A673 (cell line): Measurements from ENCODE around the gene CNOT1. TPM values are rescaled to one million over a fixed set of nuclear protein-coding genes. Genes with fewer than 3 reads are reported as not detected.

Experiments
- BruUV-seq: library from RNA; stranded (reverse); fragments of 400-500 nt; replicated peaks from 2 replicates; lab custom pipeline; 2021; lab: Mats Ljungman, UMichigan
- CTCF ChIA-PET: fragments of 300-600 bp; sonication (Branson Sonifier 250); formaldehyde crosslinking; loops from one replicate; lab custom pipeline; 2022; ENCODE audit warnings: antibody characterized with exemption; lab: Charles Lee
- POLR2A ChIA-PET: fragments of 300-600 bp; sonication (Branson Sonifier 250); formaldehyde crosslinking; loops from one replicate; lab custom pipeline; 2022; ENCODE audit warnings: antibody characterized with exemption; ENCODE audit not compliant: low non-redundant PET; lab: Charles Lee
- DNase-seq: peaks from one replicate; pipeline ENCODE4 v3.0.0-alpha.2; 2015; ENCODE audit warnings: low spot score
- H3K27ac ChIP-seq: fragments of 200-600 bp; sonication (generic); 2 replicates; pipeline ENCODE4 v1.5.1; 2016; ENCODE audit warnings: mixed run types, low read depth, mild to moderate bottlenecking, mixed read lengths, antibody characterized with exemption, low read length; ENCODE audit not compliant: poor library complexity, severe bottlenecking
- H3K27me3 ChIP-seq: fragments of 200-600 bp; sonication (generic); replicated peaks from 2 replicates; pipeline ENCODE4 v1.6.1; 2017; ENCODE audit warnings: mixed run types, low read depth, mild to moderate bottlenecking, mixed read lengths, antibody characterized with exemption, low read length; ENCODE audit not compliant: insufficient read depth, poor library complexity
- H3K36me3 ChIP-seq: fragments of 200-600 bp; sonication (generic); 2 replicates; pipeline ENCODE4 v1.6.1; 2016; ENCODE audit warnings: mixed run types, mild to moderate bottlenecking, mixed read lengths, antibody characterized with exemption, low read length; ENCODE audit not compliant: insufficient read depth, poor library complexity, severe bottlenecking
- H3K4me1 ChIP-seq: fragments of 200-600 bp; sonication (generic); 2 replicates; pipeline ENCODE4 v1.6.1; 2017; ENCODE audit warnings: mixed run types, mild to moderate bottlenecking, mixed read lengths, antibody characterized with exemption, low read length; ENCODE audit not compliant: insufficient read depth, poor library complexity, severe bottlenecking
- H3K4me3 ChIP-seq: fragments of 200-600 bp; sonication (generic); 2 replicates; pipeline ENCODE4 v1.5.1; 2016; ENCODE audit warnings: low read depth, mixed run types, mild to moderate bottlenecking, mixed read lengths, low read length; ENCODE audit not compliant: poor library complexity, severe bottlenecking
- H3K9me3 ChIP-seq: fragments of 200-600 bp; sonication (generic); 2 replicates; pipeline ENCODE4 v1.6.1; 2016; ENCODE audit warnings: mixed run types, low read depth, mild to moderate bottlenecking, mixed read lengths, antibody characterized with exemption, low read length; ENCODE audit not compliant: poor library complexity, severe bottlenecking
- EZH2 ChIP-seq: fragments of 200-600 bp; sonication (generic); IDR thresholded peaks from 2 replicates; pipeline ENCODE4 v1.6.1; 2017; ENCODE audit warnings: borderline replicate concordance, low read depth, mild to moderate bottlenecking, mixed read lengths, antibody characterized with exemption, low read length; ENCODE audit not compliant: poor library complexity, severe bottlenecking
- intact Hi-C: fragments of 100-400 bp; cut with micrococcal nuclease; formaldehyde crosslinking; loops from one replicate; pipeline ENCODE4 v1.10.0; 2022; ENCODE audit not compliant: unreplicated experiment
- total RNA-seq: library from RNA; stranded (reverse); gene quantifications from 2 replicates; pipeline ENCODE4 v1.2.3, GENCODE V29; 2021
- TF ChIP-seq, protein P1 (sequence below): fragments of 300-800, 200-600 bp; sonication (generic); conservative IDR thresholded peaks from 2 replicates; pipeline ENCODE4 v1.5.1; 2017; ENCODE audit warnings: low read depth, mild to moderate bottlenecking, antibody characterized with exemption, low read length, moderate library complexity, mixed read lengths

Gene CNOT1
- total RNA-seq, 1 experiment from 2014 or later, result 255 TPM

DNA sequence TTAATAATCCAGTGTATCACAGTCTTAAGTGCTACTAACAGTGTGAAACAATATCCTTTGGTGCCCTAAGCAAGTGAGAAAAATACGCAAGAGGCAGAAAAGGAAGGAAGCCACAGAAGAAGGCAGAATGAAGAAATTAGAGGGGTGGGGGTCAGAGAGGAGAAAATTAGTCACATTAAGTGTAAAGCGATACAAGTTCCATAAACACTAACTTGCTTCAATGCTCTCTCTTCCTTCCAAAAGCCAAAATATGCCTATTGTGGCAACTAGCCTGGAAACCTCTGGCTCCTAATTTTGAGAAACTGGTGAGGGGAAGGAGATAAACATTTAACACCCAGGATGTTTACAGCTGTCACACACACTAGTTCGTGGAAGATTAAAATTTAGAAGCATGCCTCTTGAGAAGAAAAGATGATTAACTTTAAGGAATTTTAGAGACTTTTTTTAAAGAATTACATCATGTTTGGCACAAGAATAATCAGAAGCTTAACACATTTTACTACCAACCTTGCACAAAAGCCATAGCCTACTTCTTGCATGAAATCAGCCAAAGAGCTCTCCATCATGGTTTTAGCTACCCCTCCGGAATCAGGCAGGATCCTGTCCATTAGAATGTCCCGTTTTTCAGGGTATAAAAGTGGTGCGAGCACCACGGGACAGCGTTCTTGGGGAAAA lies 44.7 kb downstream of the CNOT1 start:
- POLR2A ChIA-PET, result no interaction called here
- intact Hi-C loops, result no loop called here
- no peaks in the 10 kb centered on the region for H3K9me3 ChIP-seq
- DNase-seq, result peak; percentile 48
- TF ChIP-seq EZH2, result no peak
- TF ChIP-seq, protein P1, sequence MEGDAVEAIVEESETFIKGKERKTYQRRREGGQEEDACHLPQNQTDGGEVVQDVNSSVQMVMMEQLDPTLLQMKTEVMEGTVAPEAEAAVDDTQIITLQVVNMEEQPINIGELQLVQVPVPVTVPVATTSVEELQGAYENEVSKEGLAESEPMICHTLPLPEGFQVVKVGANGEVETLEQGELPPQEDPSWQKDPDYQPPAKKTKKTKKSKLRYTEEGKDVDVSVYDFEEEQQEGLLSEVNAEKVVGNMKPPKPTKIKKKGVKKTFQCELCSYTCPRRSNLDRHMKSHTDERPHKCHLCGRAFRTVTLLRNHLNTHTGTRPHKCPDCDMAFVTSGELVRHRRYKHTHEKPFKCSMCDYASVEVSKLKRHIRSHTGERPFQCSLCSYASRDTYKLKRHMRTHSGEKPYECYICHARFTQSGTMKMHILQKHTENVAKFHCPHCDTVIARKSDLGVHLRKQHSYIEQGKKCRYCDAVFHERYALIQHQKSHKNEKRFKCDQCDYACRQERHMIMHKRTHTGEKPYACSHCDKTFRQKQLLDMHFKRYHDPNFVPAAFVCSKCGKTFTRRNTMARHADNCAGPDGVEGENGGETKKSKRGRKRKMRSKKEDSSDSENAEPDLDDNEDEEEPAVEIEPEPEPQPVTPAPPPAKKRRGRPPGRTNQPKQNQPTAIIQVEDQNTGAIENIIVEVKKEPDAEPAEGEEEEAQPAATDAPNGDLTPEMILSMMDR, result no peak
- BruUV-seq, result TSS peak; percentile 23
- H3K4me1 ChIP-seq, result peaks cover 24% of the 10 kb centered on the region
- no peaks in the 10 kb centered on the region for H3K27me3 ChIP-seq
- CTCF ChIA-PET, result no interaction called here
- H3K27ac ChIP-seq, result peak overlapping the region; percentile 57
- H3K36me3 ChIP-seq, result peaks cover 92% of the 10 kb centered on the region
- no peak overlapping the region for H3K4me3 ChIP-seq

DNA sequence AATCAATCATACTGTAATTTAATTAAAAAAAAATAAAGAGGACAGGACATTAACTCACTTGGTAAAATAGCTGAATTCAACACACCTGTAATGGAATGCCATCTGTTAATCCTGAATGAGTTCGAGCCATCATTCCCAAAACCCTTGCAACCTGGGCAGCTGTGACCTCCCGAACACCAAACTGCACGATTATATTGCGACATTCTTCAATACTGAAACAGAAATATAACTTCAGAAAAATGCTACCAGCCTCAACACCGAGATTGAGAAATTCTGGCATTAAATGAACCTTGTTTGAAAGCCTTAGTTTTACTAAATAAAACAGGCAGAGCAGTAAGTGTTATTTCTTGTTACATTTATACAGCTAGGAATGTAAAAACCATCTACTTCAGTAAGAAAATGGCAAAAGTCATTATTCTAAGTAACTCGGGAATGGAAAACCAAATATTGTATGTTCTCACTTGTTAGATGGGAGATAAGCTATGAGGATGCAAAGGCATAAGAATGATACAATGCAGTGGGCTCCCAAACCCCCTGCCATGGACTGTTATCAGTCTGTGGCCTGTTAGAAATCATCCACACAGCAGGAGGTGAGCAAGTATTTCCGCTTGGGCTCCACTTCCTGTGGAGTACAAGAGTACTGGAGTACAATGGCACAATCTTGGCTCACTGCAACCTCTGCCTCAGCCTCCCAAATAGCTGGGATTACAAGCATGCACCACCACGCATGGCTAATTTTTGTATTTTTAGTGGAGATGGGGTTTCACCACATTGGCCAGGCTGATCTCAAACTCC lies 46.5 kb downstream of the CNOT1 start:
- Histone ChIP-seq H3K27me3 (no peaks in the 10 kb centered on the region), H3K9me3 (no peaks in the 10 kb centered on the region), H3K4me3 (no peak overlapping the region), H3K36me3 (peaks cover 96% of the 10 kb centered on the region), H3K4me1 (peaks cover 24% of the 10 kb centered on the region), H3K27ac (peak overlapping the region; percentile 46)
- ChIA-PET POLR2A (no interaction called here), CTCF (no interaction called here)
- TF ChIP-seq EZH2, result no peak
- TF ChIP-seq, protein P1, result no peak
- intact Hi-C loops, result no loop called here
- peak; percentile 92 for DNase-seq
- no TSS peak for BruUV-seq

DNA sequence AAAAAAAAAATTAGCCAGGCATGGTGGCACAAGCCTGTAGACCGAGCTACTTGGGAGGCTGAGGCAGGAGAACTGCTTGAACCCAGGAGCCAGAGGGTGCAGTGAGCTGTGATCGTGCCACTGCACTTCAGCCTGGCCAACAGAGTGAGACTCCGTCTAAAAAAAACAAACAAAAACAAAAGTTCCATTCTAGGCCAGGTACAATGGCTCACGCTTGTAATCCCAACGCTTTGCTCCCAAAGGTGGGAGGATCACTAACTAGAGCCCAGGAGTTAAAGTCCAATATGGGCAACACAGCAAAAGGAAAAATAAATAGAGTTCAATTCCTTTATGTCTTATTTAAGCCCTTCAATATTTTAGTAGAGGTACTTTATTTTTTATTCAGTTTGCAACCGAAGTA lies 47.5 kb downstream of the CNOT1 start:
- no peaks in the 10 kb centered on the region for H3K9me3 ChIP-seq
- no peak overlapping the region for H3K4me3 ChIP-seq
- no peaks in the 10 kb centered on the region for H3K27me3 ChIP-seq
- H3K27ac ChIP-seq, result no peak overlapping the region
- ChIA-PET CTCF (no interaction called here), POLR2A (no interaction called here)
- intact Hi-C loops, result no loop called here
- no TSS peak for BruUV-seq
- no peak for DNase-seq
- peaks cover 96% of the 10 kb centered on the region for H3K36me3 ChIP-seq
- peaks cover 24% of the 10 kb centered on the region for H3K4me1 ChIP-seq
- no peak for TF ChIP-seq EZH2
- TF ChIP-seq, protein P1, result no peak
